H9 (cell line): ENCODE measurements around the gene NEGR1. TPM values are rescaled to one million over a fixed set of nuclear protein-coding genes. Genes with fewer than 3 reads are reported as not detected.

Source experiments
- DNase-seq: peaks from one replicate; pipeline ENCODE4 v3.0.0-alpha.2; 2017
- H2AFZ ChIP-seq: one replicate; pipeline ENCODE4 v1.6.1; 2013; ENCODE audit warnings: mild to moderate bottlenecking, low read length, control low read depth, moderate library complexity
- H2AK5ac ChIP-seq: 2 replicates; pipeline ENCODE4 v1.6.1; 2013; ENCODE audit warnings: low read length, control low read depth, mixed read lengths; ENCODE audit not compliant: insufficient read length
- H2BK120ac ChIP-seq: one replicate; pipeline ENCODE4 v1.6.1; 2013; ENCODE audit warnings: low read depth, mild to moderate bottlenecking, low read length, control low read depth, inconsistent platforms; ENCODE audit not compliant: poor library complexity, severe bottlenecking
- H2BK12ac ChIP-seq: 2 replicates; pipeline ENCODE4 v1.6.1; 2013; ENCODE audit warnings: low read length, control low read depth, mixed read lengths, low read depth; ENCODE audit not compliant: insufficient read length
- H2BK15ac ChIP-seq: 2 replicates; pipeline ENCODE4 v1.6.1; 2013; ENCODE audit warnings: low read depth, low read length, control low read depth
- H2BK20ac ChIP-seq: one replicate; pipeline ENCODE4 v1.6.1; 2013; ENCODE audit warnings: low read depth, mild to moderate bottlenecking, low read length, control low read depth, inconsistent platforms; ENCODE audit not compliant: poor library complexity, severe bottlenecking
- H2BK5ac ChIP-seq: 2 replicates; pipeline ENCODE4 v1.6.1; 2013; ENCODE audit warnings: low read length, control low read depth, mixed read lengths; ENCODE audit not compliant: insufficient read length
- H3K14ac ChIP-seq: 2 replicates; pipeline ENCODE4 v1.6.1; 2013; ENCODE audit warnings: low read length, control low read depth; ENCODE audit not compliant: insufficient read depth
- H3K18ac ChIP-seq: 2 replicates; pipeline ENCODE4 v1.6.1; 2013; ENCODE audit warnings: low read depth, mild to moderate bottlenecking, mixed read lengths, low read length, control low read depth; ENCODE audit not compliant: insufficient read length
- H3K23ac ChIP-seq: 2 replicates; pipeline ENCODE4 v1.6.1; 2013; ENCODE audit warnings: low read length, control low read depth, mixed read lengths, low read depth; ENCODE audit not compliant: insufficient read length
- H3K23me2 ChIP-seq: 2 replicates; pipeline ENCODE4 v1.6.1; 2013; ENCODE audit warnings: low read depth, mild to moderate bottlenecking, mixed read lengths, low read length, control low read depth; ENCODE audit not compliant: insufficient read length, poor library complexity, severe bottlenecking
- H3K27ac ChIP-seq: 2 replicates; pipeline ENCODE4 v1.5.1; 2013; ENCODE audit warnings: low read length, control low read depth, mixed read lengths, low read depth; ENCODE audit not compliant: insufficient read length
- H3K27me3 ChIP-seq: 2 replicates; pipeline ENCODE4 v1.6.1; 2013; ENCODE audit warnings: low read length, control low read depth, inconsistent platforms; ENCODE audit not compliant: insufficient read depth
- H3K4ac ChIP-seq: 2 replicates; pipeline ENCODE4 v1.6.1; 2013; ENCODE audit warnings: low read depth, mild to moderate bottlenecking, control low read depth, inconsistent platforms, low read length, moderate library complexity
- H3K4me1 ChIP-seq: 2 replicates; pipeline ENCODE4 v1.6.1; 2013; ENCODE audit warnings: low read length, control low read depth, inconsistent platforms; ENCODE audit not compliant: insufficient read depth
- H3K4me2 ChIP-seq: 2 replicates; pipeline ENCODE4 v1.6.1; 2013; ENCODE audit warnings: low read length, control low read depth, mixed read lengths; ENCODE audit not compliant: insufficient read length, insufficient read depth
- H3K56ac ChIP-seq: 2 replicates; pipeline ENCODE4 v1.6.1; 2013; ENCODE audit warnings: low read depth, mild to moderate bottlenecking, mixed read lengths, low read length, control low read depth; ENCODE audit not compliant: insufficient read length
- H3K79me1 ChIP-seq: 2 replicates; pipeline ENCODE4 v1.6.1; 2013; ENCODE audit warnings: low read depth, mild to moderate bottlenecking, moderate library complexity, low read length, control low read depth, inconsistent platforms; ENCODE audit not compliant: insufficient read depth, poor library complexity, severe bottlenecking
- H3K79me2 ChIP-seq: 2 replicates; pipeline ENCODE4 v1.6.1; 2013; ENCODE audit warnings: low read length, control low read depth, inconsistent platforms; ENCODE audit not compliant: insufficient read depth
- H3K9ac ChIP-seq: 2 replicates; pipeline ENCODE4 v1.6.1; 2013; ENCODE audit warnings: low read length, control low read depth, mixed read lengths; ENCODE audit not compliant: insufficient read length; ENCODE audit errors: extremely low read depth
- H3K9me3 ChIP-seq: one replicate; pipeline ENCODE4 v1.6.1; 2013; ENCODE audit warnings: low read depth, low read length, inconsistent platforms; ENCODE audit not compliant: control insufficient read depth
- H3T11ph ChIP-seq: one replicate; pipeline ENCODE4 v1.6.1; 2013; ENCODE audit warnings: mild to moderate bottlenecking, low read length, control low read depth, inconsistent platforms
- H4K20me1 ChIP-seq: one replicate; pipeline ENCODE4 v1.6.1; 2013; ENCODE audit not compliant: control insufficient read depth, insufficient read length, insufficient read depth
- H4K5ac ChIP-seq: 2 replicates; pipeline ENCODE4 v1.6.1; 2013; ENCODE audit warnings: low read depth, mild to moderate bottlenecking, mixed read lengths, low read length, control low read depth; ENCODE audit not compliant: insufficient read length
- H4K8ac ChIP-seq: replicated peaks from 2 replicates; pipeline ENCODE4 v1.6.1; 2013; ENCODE audit warnings: low read length, control low read depth, mixed read lengths, low read depth; ENCODE audit not compliant: insufficient read length
- H4K91ac ChIP-seq: 2 replicates; pipeline ENCODE4 v1.6.1; 2013; ENCODE audit warnings: low read depth, mild to moderate bottlenecking, moderate library complexity, mixed read lengths, low read length, control low read depth; ENCODE audit not compliant: insufficient read length
- H3K27ac Mint-ChIP-seq, 3 experiments: 2 replicates in 2 of 3; 3 replicates in 1 of 3; pipeline ENCODE4 v1.8.0; 2020 to 2021; ENCODE audit warnings: mixed read lengths in 3 of 3, mild to moderate bottlenecking in 1 of 3, moderate library complexity in 1 of 3
- H3K27me3 Mint-ChIP-seq: 2 replicates; pipeline ENCODE4 v1.8.0; 2021; ENCODE audit warnings: low read depth, mild to moderate bottlenecking, moderate library complexity, mixed read lengths
- H3K36me3 Mint-ChIP-seq, 3 experiments: 2 replicates in 2 of 3; 3 replicates in 1 of 3; pipeline ENCODE4 v1.8.0; 2020 to 2021; ENCODE audit warnings: low read depth in 3 of 3, mixed read lengths in 3 of 3; ENCODE audit not compliant: insufficient read depth in 1 of 3
- H3K4me1 Mint-ChIP-seq, 2 experiments: 2 replicates each; pipeline ENCODE4 v1.8.0; 2020; ENCODE audit warnings: mixed read lengths in 2 of 2
- H3K4me3 Mint-ChIP-seq, 2 experiments: 2 replicates in 1 of 2; 3 replicates in 1 of 2; pipeline ENCODE4 v1.8.0; 2020 to 2021; ENCODE audit warnings: mild to moderate bottlenecking in 2 of 2, mixed read lengths in 2 of 2, moderate library complexity in 1 of 2
- H3K9me3 Mint-ChIP-seq, 2 experiments: 2 replicates in 1 of 2; 3 replicates in 1 of 2; pipeline ENCODE4 v1.8.0; 2020; ENCODE audit warnings: mild to moderate bottlenecking in 2 of 2, mixed read lengths in 2 of 2, moderate library complexity in 1 of 2
- WGBS: extraction: QIAGEN DNeasy Blood & Tissue Kit; methylation state at CpG from one replicate; pipeline ENCODE4 v1.1.7; 2013; ENCODE audit warnings: missing lambda C conversion rate, low lambda C conversion rate, mixed read lengths; ENCODE audit not compliant: insufficient read length; ENCODE audit errors: extremely low coverage; 5-methylcytosine and 5-hydroxymethylcytosine counted together
- total RNA-seq: library from RNA; stranded (reverse); gene quantifications from 2 replicates; pipeline ENCODE4 v1.2.1, GENCODE V29; 2021
- TF ChIP-seq, protein P1 (sequence below): fragments of 200-600 bp; sonication (generic); conservative IDR thresholded peaks from 3 replicates; pipeline ENCODE4 v1.8.0; 2021; ENCODE audit warnings: antibody characterized with exemption, mild to moderate bottlenecking

The NEGR1 gene
- total RNA-seq, 1 experiment from 2014 or later: 0.13 TPM

DNA sequence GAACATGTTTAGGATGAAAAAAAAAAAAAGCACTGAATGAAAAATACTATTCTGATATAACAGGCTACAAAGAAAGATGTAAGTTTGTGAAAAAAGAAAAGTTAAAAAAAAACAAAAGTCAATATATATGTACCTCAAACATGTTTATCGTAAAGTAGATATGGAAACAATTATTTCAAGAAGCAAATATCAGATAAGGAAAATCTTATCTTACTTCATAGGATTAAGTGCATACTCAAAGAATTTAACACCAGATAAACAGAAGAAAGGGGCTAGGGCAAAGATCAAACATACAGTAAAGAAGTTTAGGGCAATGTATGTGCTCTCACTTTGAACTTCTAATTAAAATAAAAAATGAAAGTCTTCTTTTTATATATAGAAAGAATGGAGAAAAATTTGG is 75.3 kb downstream of the NEGR1 start:
- no peak overlapping the region for H2BK12ac ChIP-seq
- H3T11ph ChIP-seq: no peak overlapping the region
- no peak overlapping the region for H2AFZ ChIP-seq
- no peak overlapping the region for H4K91ac ChIP-seq
- no peak overlapping the region for H3K18ac ChIP-seq
- Mint-ChIP-seq H3K9me3 (no peaks in the 10 kb centered on the region), H3K4me1 (no peaks in the 10 kb centered on the region), H3K4me3 (no peak overlapping the region), H3K27ac (no peak overlapping the region), H3K27me3 (no peaks in the 10 kb centered on the region; the same call in 1 of the 2 replicates), H3K36me3 (no peaks in the 10 kb centered on the region)
- no peaks in the 10 kb centered on the region for H3K23me2 ChIP-seq
- H3K27me3 ChIP-seq: no peaks in the 10 kb centered on the region
- H2AK5ac ChIP-seq: no peak overlapping the region
- no peak overlapping the region for H2BK20ac ChIP-seq
- H2BK15ac ChIP-seq: no peak overlapping the region
- DNase-seq: no peak
- TF ChIP-seq, protein P1, sequence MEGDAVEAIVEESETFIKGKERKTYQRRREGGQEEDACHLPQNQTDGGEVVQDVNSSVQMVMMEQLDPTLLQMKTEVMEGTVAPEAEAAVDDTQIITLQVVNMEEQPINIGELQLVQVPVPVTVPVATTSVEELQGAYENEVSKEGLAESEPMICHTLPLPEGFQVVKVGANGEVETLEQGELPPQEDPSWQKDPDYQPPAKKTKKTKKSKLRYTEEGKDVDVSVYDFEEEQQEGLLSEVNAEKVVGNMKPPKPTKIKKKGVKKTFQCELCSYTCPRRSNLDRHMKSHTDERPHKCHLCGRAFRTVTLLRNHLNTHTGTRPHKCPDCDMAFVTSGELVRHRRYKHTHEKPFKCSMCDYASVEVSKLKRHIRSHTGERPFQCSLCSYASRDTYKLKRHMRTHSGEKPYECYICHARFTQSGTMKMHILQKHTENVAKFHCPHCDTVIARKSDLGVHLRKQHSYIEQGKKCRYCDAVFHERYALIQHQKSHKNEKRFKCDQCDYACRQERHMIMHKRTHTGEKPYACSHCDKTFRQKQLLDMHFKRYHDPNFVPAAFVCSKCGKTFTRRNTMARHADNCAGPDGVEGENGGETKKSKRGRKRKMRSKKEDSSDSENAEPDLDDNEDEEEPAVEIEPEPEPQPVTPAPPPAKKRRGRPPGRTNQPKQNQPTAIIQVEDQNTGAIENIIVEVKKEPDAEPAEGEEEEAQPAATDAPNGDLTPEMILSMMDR: no peak
- H2BK5ac ChIP-seq: no peak overlapping the region
- H3K9ac ChIP-seq: no peak overlapping the region
- no CpG with 5 or more reads among the region's 1 CpG for WGBS
- H3K27ac ChIP-seq: no peak overlapping the region
- H3K14ac ChIP-seq: no peak overlapping the region
- no peaks in the 10 kb centered on the region for H4K20me1 ChIP-seq
- no peaks in the 10 kb centered on the region for H3K79me2 ChIP-seq
- H3K9me3 ChIP-seq: no peaks in the 10 kb centered on the region
- no peak overlapping the region for H4K5ac ChIP-seq
- H3K4me2 ChIP-seq: no peak overlapping the region
- H3K4ac ChIP-seq: no peak overlapping the region
- H3K23ac ChIP-seq: no peak overlapping the region
- no peak overlapping the region for H4K8ac ChIP-seq
- H3K79me1 ChIP-seq: no peaks in the 10 kb centered on the region
- no peak overlapping the region for H2BK120ac ChIP-seq
- H3K56ac ChIP-seq: no peak overlapping the region
- no peaks in the 10 kb centered on the region for H3K4me1 ChIP-seq
